AG09309 (cell line): ENCODE data around the gene IL24.

Source experiments
- DNase-seq: peaks from one replicate; pipeline ENCODE4 v3.0.0-alpha.2; 2010; ENCODE audit warnings: low read depth
- H3K4me3 ChIP-seq: 2 replicates; pipeline ENCODE4 v1.5.1; 2011; ENCODE audit warnings: mild to moderate bottlenecking, low read depth, low read length, moderate library complexity; ENCODE audit not compliant: control insufficient read depth
- CTCF ChIP-seq: IDR thresholded peaks from 2 replicates; pipeline ENCODE4 v1.5.1; 2011; ENCODE audit warnings: mild to moderate bottlenecking, low read depth, low read length, inconsistent platforms; ENCODE audit not compliant: insufficient read depth, control insufficient read depth; ENCODE audit errors: missing control alignments

Gene IL24

DNA sequence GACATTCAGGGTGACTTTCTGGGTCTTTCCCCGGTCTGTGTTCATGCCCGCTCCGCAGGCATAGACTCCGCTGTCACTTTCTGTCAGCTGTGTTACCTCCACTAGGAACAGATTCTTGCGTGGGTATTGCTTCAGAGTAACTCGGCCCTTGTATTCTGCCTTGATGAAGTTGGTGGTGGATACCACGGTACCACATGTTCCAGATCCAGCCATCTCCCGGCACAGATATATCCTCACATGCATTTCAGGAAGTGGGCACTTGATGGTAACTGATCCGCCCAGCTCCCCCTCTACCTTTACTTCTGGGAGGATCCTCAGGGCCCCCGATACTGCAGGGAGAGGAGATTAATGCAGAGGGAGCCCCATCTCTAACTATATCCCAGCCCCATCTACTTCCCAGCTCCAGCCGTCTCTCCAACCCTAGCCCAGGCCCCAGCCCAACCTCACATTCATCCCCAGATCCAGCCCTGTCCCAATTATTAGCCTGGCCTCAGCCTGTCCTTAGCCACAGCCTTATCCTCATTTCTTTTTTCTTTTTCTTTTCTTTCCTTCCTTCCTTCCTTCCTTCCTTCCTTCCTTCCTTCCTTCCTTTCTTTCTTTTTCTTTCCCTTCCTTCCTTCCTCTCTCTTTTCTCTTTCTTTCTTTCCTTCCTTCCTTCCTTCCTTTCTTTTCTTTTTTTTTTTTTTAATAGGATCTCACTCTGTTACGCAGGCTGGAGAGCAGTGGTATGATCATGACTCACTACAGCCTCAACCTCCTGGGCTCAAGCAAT is 16.7 kb downstream of the IL24 start:
- TF ChIP-seq CTCF, result no peak
- H3K4me3 ChIP-seq, result no peak overlapping the region
- no peak for DNase-seq

GRCh38 chr1:206915030-206915735 is 17.9 kb downstream of the IL24 start:
- DNase-seq, result no peak
- TF ChIP-seq CTCF, result no peak
- H3K4me3 ChIP-seq, result no peak overlapping the region

DNA sequence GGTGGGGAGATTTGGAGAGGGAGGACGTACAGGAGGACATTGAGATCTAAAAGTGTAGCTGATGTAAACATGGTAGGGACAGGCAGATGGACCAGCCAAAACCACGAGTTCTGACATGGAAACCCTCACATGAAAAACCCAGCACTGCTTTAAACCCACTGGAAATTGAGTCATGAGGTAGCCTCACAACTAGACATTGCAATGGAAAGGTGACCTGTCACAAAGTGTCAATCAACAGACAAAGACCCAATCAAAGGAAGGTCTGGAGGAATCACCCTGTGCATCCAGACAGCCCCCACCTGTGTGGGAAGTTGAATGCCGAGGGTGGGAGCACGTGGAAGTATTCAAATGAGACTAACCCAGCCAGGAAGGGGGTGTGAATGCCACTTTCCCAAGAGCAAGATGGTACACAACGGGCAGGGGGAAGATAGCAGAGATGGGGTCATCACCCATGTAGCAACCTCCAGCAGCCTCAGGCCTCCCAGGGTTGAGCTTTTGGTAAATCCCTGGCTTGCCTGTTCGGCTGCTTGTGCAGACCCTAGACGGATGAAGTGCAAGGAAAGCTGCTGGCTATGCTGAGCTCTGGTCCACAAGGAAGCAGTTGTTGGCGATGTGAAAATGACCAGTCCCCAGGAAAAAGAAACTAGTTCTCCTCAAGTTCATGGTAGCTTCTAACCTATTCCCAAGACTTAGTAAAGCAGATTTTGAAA is 18.9 kb downstream of the IL24 start:
- no peak for DNase-seq
- no peak overlapping the region for H3K4me3 ChIP-seq
- TF ChIP-seq CTCF, result no peak

DNA sequence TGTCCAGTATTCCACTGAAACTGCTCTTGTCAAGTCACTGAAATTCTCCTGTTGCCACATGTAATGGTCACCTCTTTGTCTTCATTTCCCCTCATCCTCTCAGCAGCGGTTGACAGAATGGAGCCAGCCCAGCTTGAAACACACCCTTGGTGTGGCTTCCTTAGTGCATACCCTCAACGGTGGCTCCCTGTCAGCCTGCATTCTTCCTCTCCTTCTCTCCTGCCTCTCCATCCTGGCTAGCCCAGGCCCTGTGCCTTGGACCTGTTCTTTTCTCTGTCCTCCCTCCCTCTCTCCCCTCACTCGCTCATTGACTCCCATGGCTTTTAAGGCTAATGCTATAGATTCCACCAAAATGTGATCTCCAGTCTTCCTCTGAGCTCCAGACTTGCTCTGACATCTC is 20.8 kb downstream of the IL24 start:
- H3K4me3 ChIP-seq, result no peak overlapping the region
- TF ChIP-seq CTCF, result no peak
- DNase-seq, result no peak

DNA sequence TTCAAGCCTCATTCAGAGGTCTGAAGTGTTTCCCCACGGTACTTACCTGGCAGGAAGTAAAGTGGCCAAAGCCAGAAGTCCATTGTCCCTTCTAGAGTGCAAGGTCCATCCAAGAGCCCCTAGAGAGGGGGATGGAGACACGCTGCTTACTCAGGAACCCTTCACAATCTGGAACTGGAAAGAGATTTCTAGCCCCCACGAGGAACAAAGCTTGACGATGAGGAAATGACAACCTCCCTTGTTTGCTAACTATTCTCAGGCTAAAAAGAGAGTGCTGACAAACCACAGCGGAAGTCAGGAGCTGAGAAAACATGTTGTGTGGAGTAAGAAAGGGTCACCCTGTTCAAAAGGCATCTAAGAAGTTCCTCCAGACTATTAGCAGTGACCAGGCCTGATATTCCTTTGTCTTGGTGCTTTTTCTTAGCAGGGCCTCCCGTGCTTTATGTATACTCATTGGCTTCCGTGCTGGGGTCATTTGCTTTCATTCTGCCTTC is 24.6 kb downstream of the IL24 start, which contains the start of gene FCMR:
FCMR (minus strand) TSS at position 170 of the 494 bp plus-strand sequence; CDS start at position 83, 87 bp downstream.
- DNase-seq, result no peak
- no peak within 1 kb of the TSS for H3K4me3 ChIP-seq
- TF ChIP-seq CTCF, result no peak

DNA sequence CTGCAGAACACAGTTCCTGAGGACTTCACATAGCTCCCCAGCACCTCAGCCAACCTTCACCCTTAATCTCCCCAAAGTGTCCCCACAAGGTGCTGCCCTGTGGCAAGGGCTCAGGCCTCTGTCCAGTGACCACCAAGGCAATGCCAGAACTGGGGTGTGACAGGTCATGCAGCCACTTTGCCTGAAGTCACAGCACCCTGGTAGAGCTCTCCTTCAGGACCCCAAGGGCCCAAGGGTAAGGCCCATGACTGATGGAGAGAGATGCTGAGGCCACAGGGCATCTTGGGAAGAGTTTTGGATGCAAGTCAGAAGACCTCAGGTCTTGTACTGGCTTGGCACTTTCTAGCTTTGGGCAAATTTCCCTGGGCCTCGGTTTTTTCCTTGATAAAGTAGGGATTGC is 25.3 kb downstream of the IL24 start:
- no peak for DNase-seq
- H3K4me3 ChIP-seq, result no peak overlapping the region
- TF ChIP-seq CTCF, result no peak
